Loucy (cell line): ENCODE results near the gene TCF15.

Experiments
- H2AFZ ChIP-seq: fragments of 200-600 bp; sonication (generic); 2 replicates; pipeline ENCODE4 v1.6.0; 2016; ENCODE audit warnings: antibody characterized with exemption, mild to moderate bottlenecking, low read length, moderate library complexity
- H3F3A ChIP-seq: fragments of 200-600 bp; 2 replicates; pipeline ENCODE4 v1.6.0; 2016; ENCODE audit warnings: antibody characterized with exemption, low read depth, mild to moderate bottlenecking
- H3K27me3 ChIP-seq: fragments of 200-600 bp; sonication (generic); 2 replicates; pipeline ENCODE4 v1.6.1; 2014; ENCODE audit warnings: low read length, mild to moderate bottlenecking; ENCODE audit not compliant: insufficient read depth, poor library complexity, severe bottlenecking
- H3K36me3 ChIP-seq: fragments of 200-600 bp; sonication (generic); 2 replicates; pipeline ENCODE4 v1.6.1; 2016; ENCODE audit warnings: low read length; ENCODE audit not compliant: insufficient read depth
- H3K4me1 ChIP-seq: fragments of 200-600 bp; sonication (generic); 2 replicates; pipeline ENCODE4 v1.5.1; 2014; ENCODE audit warnings: low read length, mild to moderate bottlenecking; ENCODE audit not compliant: insufficient read depth, poor library complexity, severe bottlenecking
- H3K4me2 ChIP-seq: fragments of 200-600 bp; sonication (generic); 2 replicates; pipeline ENCODE4 v1.6.0; 2014; ENCODE audit warnings: antibody characterized with exemption, low read length, low read depth, mild to moderate bottlenecking; ENCODE audit not compliant: poor library complexity, severe bottlenecking
- H3K4me3 ChIP-seq: fragments of 200-600 bp; sonication (generic); 2 replicates; pipeline ENCODE4 v1.5.1; 2014; ENCODE audit warnings: low read length, mild to moderate bottlenecking, mixed read lengths; ENCODE audit not compliant: poor library complexity, severe bottlenecking
- H3K79me2 ChIP-seq: fragments of 200-600 bp; sonication (generic); 2 replicates; pipeline ENCODE4 v1.6.1; 2014; ENCODE audit warnings: low read length; ENCODE audit not compliant: insufficient read depth
- H3K9ac ChIP-seq: fragments of 200-600 bp; sonication (generic); 2 replicates; pipeline ENCODE4 v1.6.0; 2014; ENCODE audit warnings: mild to moderate bottlenecking, low read depth, low read length, moderate library complexity; ENCODE audit not compliant: poor library complexity, severe bottlenecking
- H3K9me2 ChIP-seq: fragments of 200-600 bp; sonication (generic); replicated peaks from 2 replicates; pipeline ENCODE4 v1.6.1; 2016; ENCODE audit warnings: low read depth, low read length, mixed read lengths
- H3K9me3 ChIP-seq: fragments of 200-600 bp; sonication (generic); 2 replicates; pipeline ENCODE4 v1.6.1; 2014; ENCODE audit warnings: mild to moderate bottlenecking, antibody characterized with exemption, low read length, low read depth; ENCODE audit not compliant: insufficient read depth
- H4K20me1 ChIP-seq: fragments of 200-600 bp; sonication (generic); 2 replicates; pipeline ENCODE4 v1.6.0; 2014; ENCODE audit warnings: antibody characterized with exemption, low read length, mild to moderate bottlenecking; ENCODE audit not compliant: insufficient read depth, poor library complexity, severe bottlenecking
- EZH2phosphoT487 ChIP-seq: fragments of 200-600 bp; IDR thresholded peaks from 2 replicates; pipeline ENCODE4 v1.6.1; 2018; ENCODE audit warnings: antibody characterized with exemption, mild to moderate bottlenecking, moderate library complexity, borderline replicate concordance
- TF ChIP-seq, protein P1 (sequence below): fragments of 200-600 bp; sonication (generic); conservative IDR thresholded peaks from 2 replicates; pipeline ENCODE4 v1.5.1; 2014; ENCODE audit warnings: mild to moderate bottlenecking, antibody characterized with exemption, low read length

Gene TCF15

GRCh38 chr20:573414-574296 lies 36.5 kb downstream of the TCF15 start:
- H4K20me1 ChIP-seq, result no peaks in the 10 kb centered on the region
- H3F3A ChIP-seq, result 0 out of 2 replicates have a peak, but pooled peaks cover 4% of the 10 kb centered on the region
- H3K4me2 ChIP-seq, result no peak overlapping the region
- H3K9me2 ChIP-seq, result no peaks in the 10 kb centered on the region
- no peaks in the 10 kb centered on the region for H3K79me2 ChIP-seq
- no peaks in the 10 kb centered on the region for H3K27me3 ChIP-seq
- H3K9me3 ChIP-seq, result no peaks in the 10 kb centered on the region
- H3K36me3 ChIP-seq, result no peaks in the 10 kb centered on the region
- H3K4me1 ChIP-seq, result peaks cover 42% of the 10 kb centered on the region
- no peak overlapping the region for H2AFZ ChIP-seq
- no peak overlapping the region for H3K9ac ChIP-seq
- no peak for TF ChIP-seq EZH2phosphoT487
- TF ChIP-seq, protein P1, sequence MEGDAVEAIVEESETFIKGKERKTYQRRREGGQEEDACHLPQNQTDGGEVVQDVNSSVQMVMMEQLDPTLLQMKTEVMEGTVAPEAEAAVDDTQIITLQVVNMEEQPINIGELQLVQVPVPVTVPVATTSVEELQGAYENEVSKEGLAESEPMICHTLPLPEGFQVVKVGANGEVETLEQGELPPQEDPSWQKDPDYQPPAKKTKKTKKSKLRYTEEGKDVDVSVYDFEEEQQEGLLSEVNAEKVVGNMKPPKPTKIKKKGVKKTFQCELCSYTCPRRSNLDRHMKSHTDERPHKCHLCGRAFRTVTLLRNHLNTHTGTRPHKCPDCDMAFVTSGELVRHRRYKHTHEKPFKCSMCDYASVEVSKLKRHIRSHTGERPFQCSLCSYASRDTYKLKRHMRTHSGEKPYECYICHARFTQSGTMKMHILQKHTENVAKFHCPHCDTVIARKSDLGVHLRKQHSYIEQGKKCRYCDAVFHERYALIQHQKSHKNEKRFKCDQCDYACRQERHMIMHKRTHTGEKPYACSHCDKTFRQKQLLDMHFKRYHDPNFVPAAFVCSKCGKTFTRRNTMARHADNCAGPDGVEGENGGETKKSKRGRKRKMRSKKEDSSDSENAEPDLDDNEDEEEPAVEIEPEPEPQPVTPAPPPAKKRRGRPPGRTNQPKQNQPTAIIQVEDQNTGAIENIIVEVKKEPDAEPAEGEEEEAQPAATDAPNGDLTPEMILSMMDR, result no peak
- no peak overlapping the region for H3K4me3 ChIP-seq

GRCh38 chr20:572727-573126 lies 37.4 kb downstream of the TCF15 start:
- Histone ChIP-seq H3K9me3 (no peaks in the 10 kb centered on the region), H3K4me1 (peaks cover 43% of the 10 kb centered on the region), H3K9ac (no peak overlapping the region), H2AFZ (no peak overlapping the region), H3F3A (0 out of 2 replicates have a peak, but pooled peaks cover 4% of the 10 kb centered on the region), H3K4me2 (no peak overlapping the region), H3K79me2 (no peaks in the 10 kb centered on the region), H3K27me3 (no peaks in the 10 kb centered on the region), H3K36me3 (no peaks in the 10 kb centered on the region), H3K9me2 (no peaks in the 10 kb centered on the region), H4K20me1 (no peaks in the 10 kb centered on the region), H3K4me3 (no peak overlapping the region)
- no peak for TF ChIP-seq EZH2phosphoT487
- TF ChIP-seq, protein P1, result no peak

- Histone ChIP-seq H3K9me3 (no peaks in the 10 kb centered on the region), H2AFZ (no peak overlapping the region), H3K79me2 (no peaks in the 10 kb centered on the region), H3K4me3 (no peak overlapping the region), H3K9ac (no peak overlapping the region), H3K36me3 (no peaks in the 10 kb centered on the region), H3K9me2 (no peaks in the 10 kb centered on the region), H4K20me1 (no peaks in the 10 kb centered on the region), H3K27me3 (no peaks in the 10 kb centered on the region), H3F3A (0 out of 2 replicates have a peak, but pooled peaks cover 4% of the 10 kb centered on the region), H3K4me1 (peaks cover 42% of the 10 kb centered on the region), H3K4me2 (no peak overlapping the region)
- TF ChIP-seq, protein P1, result no peak
- TF ChIP-seq EZH2phosphoT487, result no peak
Measured at GRCh38 chr20:571754-572441, 38.2 kb downstream of the TCF15 start.
